Endothelial cell of umbilical vein (primary cell): ENCODE data around the gene CEP104. TPM values are rescaled to one million over a fixed set of nuclear protein-coding genes. Genes with fewer than 3 reads are reported as not detected.

Source experiments
- BruUV-seq: library from RNA; stranded (reverse); fragments of 400-500 nt; replicated peaks from 2 replicates; lab custom pipeline; 2021; lab: Mats Ljungman, UMichigan
- CTCF ChIA-PET: fragments of 300-600, 350-600 bp; sonication (Branson Sonifier 250); formaldehyde crosslinking; loops from one replicate; lab custom pipeline; 2021; ENCODE audit warnings: antibody characterized with exemption, inconsistent platforms; lab: Charles Lee
- POLR2A ChIA-PET: fragments of 300-600, 350-600 bp; sonication (Branson Sonifier 250); formaldehyde crosslinking; loops from one replicate; lab custom pipeline; 2021; ENCODE audit warnings: antibody characterized with exemption, inconsistent platforms; lab: Charles Lee
- DNase-seq: peaks from one replicate; pipeline ENCODE4 v3.0.0-alpha.2; 2011; ENCODE audit warnings: low read depth, low spot score
- FAIRE-seq: peaks from 2 replicates; lab custom pipeline; 2011; peaks lifted over from hg19 to GRCh38; lab: Jason Lieb, UNC
- H2AFZ ChIP-seq: 2 replicates; pipeline ENCODE4 v1.6.0; 2012; ENCODE audit warnings: low read depth, low read length, control low read depth, inconsistent platforms
- H3K27ac ChIP-seq: 2 replicates; pipeline ENCODE4 v1.5.1; 2011; ENCODE audit warnings: low read depth, mild to moderate bottlenecking, control low read depth, low read length, moderate library complexity; ENCODE audit not compliant: insufficient read depth
- H3K27me3 ChIP-seq, 2 experiments: 2 replicates each; pipeline versions ENCODE4 v1.6.0 to v1.6.1; 2011; ENCODE audit warnings: low read length in 2 of 2, mixed read lengths in 1 of 2; ENCODE audit not compliant: control insufficient read depth in 2 of 2, insufficient read depth in 2 of 2
- H3K36me3 ChIP-seq, 2 experiments: 2 replicates in 1 of 2; 3 replicates in 1 of 2; pipeline ENCODE4 v1.5.1; 2011; ENCODE audit warnings: low read length in 2 of 2, mild to moderate bottlenecking in 1 of 2, moderate library complexity in 1 of 2; ENCODE audit not compliant: control insufficient read depth in 2 of 2, insufficient read depth in 2 of 2; ENCODE audit errors: extremely low read depth in 1 of 2
- H3K4me1 ChIP-seq: 3 replicates; pipeline ENCODE4 v1.5.1; 2011; ENCODE audit warnings: mild to moderate bottlenecking, low read length; ENCODE audit not compliant: control insufficient read depth, insufficient read depth; ENCODE audit errors: extremely low read depth
- H3K4me2 ChIP-seq: 2 replicates; pipeline ENCODE4 v1.6.1; 2011; ENCODE audit warnings: low read length, control low read depth, mixed read lengths; ENCODE audit not compliant: insufficient read depth
- H3K4me3 ChIP-seq, 3 experiments: fragments of 200-600 bp in 1 of 3; sonication (generic), shearing (Covaris generic) in 1 of 3; replicated peaks in 1 of 3; 2 replicates each; pipeline ENCODE4 v1.5.1; 2011 to 2016; ENCODE audit warnings: control low read depth in 3 of 3, low read length in 3 of 3, mild to moderate bottlenecking in 2 of 3, inconsistent platforms in 1 of 3, low read depth in 1 of 3, moderate library complexity in 1 of 3; ENCODE audit not compliant: insufficient read depth in 1 of 3
- H3K79me2 ChIP-seq: 2 replicates; pipeline ENCODE4 v1.6.0; 2012; ENCODE audit warnings: low read length, inconsistent platforms; ENCODE audit not compliant: control insufficient read depth, insufficient read depth
- H3K9ac ChIP-seq: replicated peaks from 2 replicates; pipeline ENCODE3; 2011; ENCODE audit warnings: low read length, control low read depth; ENCODE audit not compliant: insufficient read depth; ENCODE audit errors: extremely low read depth
- H3K9me1 ChIP-seq: replicated peaks from 3 replicates; pipeline ENCODE4 v1.6.0; 2011; ENCODE audit warnings: mild to moderate bottlenecking, low read length; ENCODE audit not compliant: control insufficient read depth, insufficient read depth; ENCODE audit errors: extremely low read depth
- H3K9me3 ChIP-seq: replicated peaks from 2 replicates; pipeline ENCODE4 v1.5.1; 2012; ENCODE audit warnings: low read length, inconsistent platforms; ENCODE audit not compliant: control insufficient read depth, insufficient read depth
- H4K20me1 ChIP-seq: replicated peaks from 2 replicates; pipeline ENCODE3; 2011; ENCODE audit warnings: mild to moderate bottlenecking, low read length; ENCODE audit not compliant: control insufficient read depth, insufficient read depth; ENCODE audit errors: extremely low read depth
- EZH2 ChIP-seq: IDR thresholded peaks from 2 replicates; pipeline ENCODE4 v1.6.1; 2012; ENCODE audit warnings: borderline replicate concordance, low read depth, mild to moderate bottlenecking, moderate library complexity, low read length, inconsistent platforms; ENCODE audit not compliant: severe bottlenecking
- FOS ChIP-seq: IDR thresholded peaks from 2 replicates; pipeline ENCODE4 v1.6.1; 2011; ENCODE audit warnings: mild to moderate bottlenecking, low read length, moderate library complexity, borderline replicate concordance; ENCODE audit not compliant: insufficient read depth
- GATA2 ChIP-seq: IDR thresholded peaks from 2 replicates; pipeline ENCODE4 v1.7.0; 2011; ENCODE audit warnings: low read depth, mild to moderate bottlenecking, moderate library complexity, mixed read lengths, low read length; ENCODE audit not compliant: insufficient read length, insufficient read depth
- JUN ChIP-seq: IDR thresholded peaks from 2 replicates; pipeline ENCODE4 v1.6.1; 2011; ENCODE audit warnings: borderline replicate concordance, low read depth; ENCODE audit not compliant: insufficient read length, insufficient read depth
- MAX ChIP-seq: IDR thresholded peaks from 2 replicates; pipeline ENCODE4 v1.6.1; 2011; ENCODE audit not compliant: insufficient read depth, insufficient read length
- MYC ChIP-seq: IDR thresholded peaks from one replicate; pipeline ENCODE4 v1.6.1; 2011; ENCODE audit warnings: mild to moderate bottlenecking, low read depth, low read length
- POLR2A ChIP-seq: IDR thresholded peaks from 2 replicates; pipeline ENCODE4 v1.6.1; 2012; ENCODE audit warnings: low read depth, mild to moderate bottlenecking, control low read depth, low read length
- POLR2AphosphoS5 ChIP-seq: IDR thresholded peaks from 2 replicates; pipeline ENCODE4 v1.6.1; 2012; ENCODE audit warnings: low read depth, mild to moderate bottlenecking, control low read depth, low read length, moderate library complexity; ENCODE audit not compliant: insufficient read depth
- dilution Hi-C: fragments of 300-500 bp; cut with MboI; formaldehyde crosslinking; loops from one replicate; pipeline ENCODE4 v1.15.0; 2019; ENCODE audit warnings: low sequenced_read_pairs; ENCODE audit not compliant: extremely low pct_ligation_motif_present
- intact Hi-C: fragments of 100-400 bp; cut with micrococcal nuclease; formaldehyde crosslinking; loops from one replicate; pipeline ENCODE4 v1.10.0; 2022
- polyA plus RNA-seq, 4 experiments: library from polyadenylated mRNA; depleted of rRNA in 3 of 4; stranded (reverse) in 3 of 4; unstranded in 1 of 4; fragments of >200 nt; gene quantifications; 2 replicates each; pipeline versions ENCODE4 v1.2.1 to v1.2.3, GENCODE V29; 2011 to 2012; ENCODE audit warnings: missing spikeins in 1 of 4
- total RNA-seq: library from RNA; stranded (reverse); gene quantifications from 2 replicates; pipeline ENCODE4 v1.2.3, GENCODE V29; 2021
- TF ChIP-seq, protein P1 (sequence below), 2 donors: IDR thresholded peaks; 1 replicate in 1 of 2; 2 replicates in 1 of 2; pipeline ENCODE4 v1.5.1; 2011; ENCODE audit warnings: low read length in 2 of 2, mild to moderate bottlenecking in 2 of 2, moderate library complexity in 2 of 2, control low read depth in 1 of 2, inconsistent platforms in 1 of 2, low read depth in 1 of 2; ENCODE audit not compliant: insufficient read depth in 1 of 2; ENCODE audit errors: extremely low read depth in 1 of 2

CEP104 gene
- total and polyA plus RNA-seq, 2 donors (not counting 3 experiments of a cell fraction or from before 2014, with no cell fraction given): 12.4 to 43.0 TPM

DNA sequence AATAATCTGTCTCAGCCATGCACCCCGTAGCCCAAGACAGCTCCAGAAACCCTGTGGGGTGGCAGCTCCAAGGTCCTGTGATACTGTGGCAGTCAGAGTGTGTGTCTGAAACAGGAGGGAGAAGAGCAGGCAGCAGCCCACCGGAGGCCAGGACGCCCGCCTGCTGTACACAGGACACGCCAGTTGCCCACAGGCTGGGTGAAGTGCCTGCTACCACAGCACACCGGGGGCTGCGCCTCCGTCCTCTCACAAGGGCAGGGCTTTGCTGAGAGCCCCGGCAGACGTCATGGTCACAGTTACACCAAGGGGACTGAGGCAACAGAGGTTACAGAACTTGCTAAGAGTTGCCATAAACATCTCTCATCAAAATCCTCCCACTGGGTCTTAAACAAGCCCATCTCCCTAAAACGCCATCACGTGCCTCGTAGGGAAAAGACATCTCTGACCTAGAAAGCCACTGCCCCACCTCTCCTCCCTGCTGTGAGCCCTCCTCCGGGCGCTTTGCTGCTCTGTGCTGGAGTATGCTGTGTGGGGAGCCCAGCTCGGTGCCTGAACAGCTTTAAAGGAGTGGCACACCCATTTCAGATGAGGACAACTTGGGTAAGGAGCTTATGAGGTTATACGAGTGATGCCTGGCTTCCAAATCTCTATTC lies 37.7 kb upstream of the CEP104 start:
- Histone ChIP-seq H3K4me1 (peaks cover 12% of the 10 kb centered on the region), H3K27ac (no peak overlapping the region), H3K79me2 (peaks cover 63% of the 10 kb centered on the region), H3K4me2 (no peak overlapping the region), H2AFZ (no peak overlapping the region), H3K9ac (no peak overlapping the region), H3K9me3 (no peaks in the 10 kb centered on the region), H4K20me1 (no peaks in the 10 kb centered on the region), H3K36me3 (peaks cover 8 to 13% of the 10 kb centered on the region in 2 experiments), H3K27me3 (no peaks in the 10 kb centered on the region), H3K4me3 (no peak overlapping the region), H3K9me1 (no peaks in the 10 kb centered on the region)
- TF ChIP-seq FOS: no peak
- TF ChIP-seq MAX: no peak
- no peak for TF ChIP-seq GATA2
- TF ChIP-seq, protein P1, sequence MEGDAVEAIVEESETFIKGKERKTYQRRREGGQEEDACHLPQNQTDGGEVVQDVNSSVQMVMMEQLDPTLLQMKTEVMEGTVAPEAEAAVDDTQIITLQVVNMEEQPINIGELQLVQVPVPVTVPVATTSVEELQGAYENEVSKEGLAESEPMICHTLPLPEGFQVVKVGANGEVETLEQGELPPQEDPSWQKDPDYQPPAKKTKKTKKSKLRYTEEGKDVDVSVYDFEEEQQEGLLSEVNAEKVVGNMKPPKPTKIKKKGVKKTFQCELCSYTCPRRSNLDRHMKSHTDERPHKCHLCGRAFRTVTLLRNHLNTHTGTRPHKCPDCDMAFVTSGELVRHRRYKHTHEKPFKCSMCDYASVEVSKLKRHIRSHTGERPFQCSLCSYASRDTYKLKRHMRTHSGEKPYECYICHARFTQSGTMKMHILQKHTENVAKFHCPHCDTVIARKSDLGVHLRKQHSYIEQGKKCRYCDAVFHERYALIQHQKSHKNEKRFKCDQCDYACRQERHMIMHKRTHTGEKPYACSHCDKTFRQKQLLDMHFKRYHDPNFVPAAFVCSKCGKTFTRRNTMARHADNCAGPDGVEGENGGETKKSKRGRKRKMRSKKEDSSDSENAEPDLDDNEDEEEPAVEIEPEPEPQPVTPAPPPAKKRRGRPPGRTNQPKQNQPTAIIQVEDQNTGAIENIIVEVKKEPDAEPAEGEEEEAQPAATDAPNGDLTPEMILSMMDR (IDR thresholded peaks at IDR 0.05; ENCODE audit: extremely low read depth in 1 of 2, insufficient read depth in 1 of 2, low read depth in 1 of 2, low read length in 2 of 2): no peak
- TF ChIP-seq POLR2AphosphoS5: no peak
- no peak for TF ChIP-seq MYC
- TF ChIP-seq POLR2A: no peak
- TF ChIP-seq JUN: no peak
- no peak for TF ChIP-seq EZH2
- no peak for DNase-seq
- dilution Hi-C loops: no loop called here
- POLR2A ChIA-PET: no interaction called here
- no peak for FAIRE-seq
- no TSS peak for BruUV-seq
- intact Hi-C loops: no loop called here
- CTCF ChIA-PET: no interaction called here
